HG03342 (cell line): ENCODE measurements around the gene AHRR.
A peak's percentile ranks its signal among the peaks of the same experiment; 100 is the strongest.
"Not testable (repeated sequence)": the region's sequence is repeated elsewhere in the genome, so short reads cannot be mapped to it uniquely, and the experiment has no call there.

Experiments used
- ATAC-seq: cut with Tn5 transposase; IDR thresholded peaks from one replicate; pipeline ENCODE4 v1.9.1; 2021; ENCODE audit warnings: mild to moderate bottlenecking, moderate library complexity; ENCODE audit not compliant: unreplicated experiment

The AHRR gene

DNA sequence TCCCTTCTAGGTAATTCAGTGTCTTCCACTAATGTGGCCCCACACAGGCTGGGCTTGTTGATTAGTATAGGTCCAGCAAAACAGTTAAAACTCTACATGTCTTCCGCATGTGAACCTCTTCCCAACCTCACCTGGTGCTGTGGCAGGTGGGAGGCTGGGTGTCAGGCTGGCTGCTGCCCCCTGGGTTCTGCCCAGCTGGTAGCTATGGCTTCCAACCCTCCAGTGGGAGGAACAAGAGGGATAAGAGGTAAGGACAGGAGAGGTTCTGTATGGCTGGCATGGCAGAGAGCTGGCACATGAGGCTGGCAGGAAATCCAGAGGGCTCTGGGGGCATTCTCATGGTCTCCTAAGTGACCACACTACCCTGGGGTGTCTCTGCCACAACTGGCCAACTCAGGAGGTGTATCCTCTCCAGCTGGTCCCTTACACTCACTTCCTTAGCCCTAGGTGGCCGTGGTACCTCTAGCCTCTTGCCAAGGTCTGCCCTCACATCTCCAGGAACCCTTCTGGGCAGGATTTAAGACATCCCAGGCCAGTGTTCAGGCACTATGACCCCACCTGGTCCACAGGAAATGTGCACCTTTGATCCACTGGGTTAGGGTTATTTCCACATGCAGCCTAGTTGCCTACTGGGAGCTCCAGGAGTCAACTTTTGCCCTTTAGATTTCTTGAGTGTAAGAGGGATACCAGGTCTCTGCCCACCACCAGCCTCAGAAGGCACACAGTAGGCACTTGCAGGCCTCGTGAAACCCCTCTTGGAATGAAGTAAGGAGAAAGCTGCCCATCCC lies 41.7 kb downstream of the AHRR start:
- ATAC-seq = no peak

- no peak for ATAC-seq
These were observed 43.0 kb downstream of the AHRR start for GRCh38 chr5:364497-364896.

- ATAC-seq = no peak
These were observed 45.2 kb downstream of the AHRR start for GRCh38 chr5:366541-367357.

DNA sequence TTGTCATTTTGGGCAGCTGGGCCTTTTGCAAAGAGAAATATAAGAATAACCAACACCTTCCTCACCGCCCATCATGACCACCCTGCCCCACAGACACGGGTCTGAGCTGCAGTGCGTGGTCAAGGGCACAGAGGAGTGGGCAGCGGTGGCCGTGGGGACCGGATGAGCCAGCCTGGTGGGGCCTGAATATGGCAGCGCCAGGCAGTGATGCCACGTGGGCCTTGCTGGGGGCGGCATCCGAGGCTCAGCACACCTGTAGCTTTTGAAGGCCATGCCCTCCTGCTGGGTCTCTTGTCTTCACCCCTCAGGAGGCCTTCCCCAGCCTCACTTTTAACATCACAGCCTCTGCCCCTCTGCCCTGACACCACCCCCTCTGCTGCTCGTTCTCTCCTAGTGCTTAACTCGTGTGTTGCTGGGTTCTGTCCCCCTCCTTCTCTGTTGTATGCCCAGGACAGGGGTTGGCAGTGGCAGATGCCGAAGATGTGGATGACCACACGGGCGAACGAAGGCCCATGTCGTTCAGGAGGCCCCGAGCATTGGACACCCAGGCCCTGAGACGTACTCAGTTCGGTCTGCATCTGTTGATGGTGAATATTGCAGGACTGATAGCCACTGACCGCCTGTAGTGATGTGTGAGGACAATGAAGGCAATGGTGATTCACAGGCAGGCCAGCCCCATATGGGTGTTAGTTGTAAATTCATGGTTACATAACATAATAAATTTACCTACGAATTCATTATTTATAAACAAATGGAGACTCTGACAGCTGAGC lies 46.0 kb downstream of the AHRR start:
- no peak for ATAC-seq

GRCh38 chr5:368183-369084 lies 46.9 kb downstream of the AHRR start:
- ATAC-seq = peak; percentile 52

- ATAC-seq = peak; percentile 17
These were observed 47.8 kb downstream of the AHRR start for GRCh38 chr5:369151-369868.

DNA sequence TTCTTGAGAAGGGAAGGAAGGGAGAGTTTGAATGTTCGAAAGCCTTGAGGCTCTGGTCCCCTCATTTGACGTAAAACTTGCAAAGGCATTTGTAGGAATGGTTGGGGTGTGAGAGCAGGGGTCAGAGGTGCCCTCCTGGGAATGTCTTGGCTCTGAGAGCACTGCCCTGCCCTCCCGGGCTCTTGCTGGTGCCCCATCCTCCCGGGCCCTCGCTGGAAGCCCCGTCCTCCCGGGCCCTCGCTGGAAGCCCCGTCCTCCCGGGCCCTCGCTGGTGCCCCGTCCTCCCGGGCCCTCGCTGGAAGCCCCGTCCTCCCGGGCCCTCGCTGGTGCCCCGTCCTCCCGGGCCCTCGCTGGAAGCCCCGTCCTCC lies 48.3 kb downstream of the AHRR start:
- ATAC-seq = not testable (repeated sequence)

DNA sequence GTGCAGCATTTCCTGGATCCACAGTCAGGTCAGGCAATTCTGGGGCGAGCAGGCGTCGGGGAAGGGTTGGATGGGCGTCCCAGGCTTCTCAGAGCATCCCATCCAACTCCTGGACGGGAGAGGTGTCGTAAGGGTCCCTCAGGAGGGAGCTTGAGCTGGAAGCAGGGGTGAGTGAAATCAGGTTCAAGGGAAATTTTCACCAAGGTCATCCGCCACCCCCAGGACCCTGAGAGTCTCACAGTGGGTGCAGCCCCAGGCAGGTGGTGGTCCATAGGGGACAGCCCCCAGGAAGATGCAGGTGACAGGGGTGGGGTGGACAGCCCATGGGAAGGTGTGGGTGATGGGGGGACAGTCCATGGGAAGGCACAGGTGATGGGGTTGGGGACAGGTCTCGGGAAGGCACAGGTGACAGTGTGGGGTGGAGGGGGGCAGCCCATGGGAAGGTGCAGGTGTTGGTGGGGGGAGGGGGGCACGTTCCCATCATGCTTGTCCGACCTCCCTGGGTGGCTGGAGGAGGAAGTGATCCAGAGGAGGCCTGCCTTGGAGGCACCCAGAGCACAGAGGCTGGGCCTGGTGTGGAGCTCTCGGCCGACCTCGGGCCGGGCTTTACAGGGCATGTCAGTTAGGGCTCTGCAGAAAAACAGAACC lies 48.9 kb downstream of the AHRR start:
- no peak for ATAC-seq

- ATAC-seq = no peak
These were observed 49.7 kb downstream of the AHRR start for GRCh38 chr5:370959-371810.

GRCh38 chr5:371811-372555 lies 50.5 kb downstream of the AHRR start:
- no peak for ATAC-seq

DNA sequence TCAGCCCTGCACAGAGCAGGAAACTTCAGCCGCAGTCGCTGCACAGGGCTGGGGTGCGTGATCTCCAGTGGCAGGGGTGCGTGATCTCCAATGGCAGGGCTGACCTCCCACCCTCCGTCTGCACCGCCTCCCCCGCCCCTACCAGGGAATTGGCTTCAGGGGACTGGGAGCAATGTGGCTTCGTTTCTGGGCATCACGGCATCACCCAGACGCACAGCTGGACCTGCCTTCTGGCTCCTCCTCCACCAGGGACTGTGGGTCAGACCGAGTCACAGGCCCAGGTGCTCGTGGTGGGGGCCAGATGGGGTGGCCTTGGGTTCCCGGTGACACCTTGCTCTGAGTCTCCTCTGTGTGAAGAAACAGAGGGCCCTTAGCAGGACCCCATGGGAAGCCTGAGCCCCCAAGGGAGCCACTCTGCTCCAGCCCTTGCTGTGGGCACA lies 51.1 kb downstream of the AHRR start:
- ATAC-seq = no peak

DNA sequence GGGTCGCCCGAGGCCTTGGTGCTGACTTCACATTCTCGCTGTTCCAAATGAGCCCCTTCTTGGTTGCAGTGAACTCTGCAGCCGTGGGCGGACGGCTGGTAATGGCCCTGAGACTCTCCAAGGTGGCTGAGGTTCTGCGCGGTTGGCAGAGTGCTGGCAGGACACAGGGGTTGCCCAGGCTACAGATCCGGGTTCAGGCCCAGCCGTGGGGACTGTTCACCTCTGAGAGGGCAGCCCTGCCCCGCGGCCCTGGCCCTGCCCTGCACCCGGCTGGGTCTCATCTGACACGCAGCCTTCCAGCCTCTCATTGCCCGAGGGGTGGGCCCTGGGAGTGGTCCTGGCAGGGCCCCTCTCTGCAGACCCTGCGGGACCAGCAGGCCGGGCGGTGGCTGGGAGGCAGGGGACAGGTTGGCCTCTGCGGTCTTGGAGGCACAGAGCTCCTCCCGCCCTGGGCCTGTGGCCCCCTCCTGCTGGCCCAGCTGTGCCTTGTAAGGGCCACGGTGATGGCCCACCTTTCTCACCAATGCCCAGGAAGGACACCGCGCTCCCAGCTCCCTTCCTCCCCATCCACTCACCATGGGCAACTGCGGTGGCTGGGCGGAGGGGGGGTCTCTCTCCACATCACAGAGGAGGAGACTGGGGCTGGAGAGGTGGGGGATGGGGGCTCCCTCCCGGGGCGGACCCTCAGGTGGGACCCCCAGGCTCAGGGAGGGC lies 51.6 kb downstream of the AHRR start:
- peak; percentile 6 for ATAC-seq

- ATAC-seq = peak; percentile 39
These were observed 52.4 kb downstream of the AHRR start for GRCh38 chr5:373710-374602.

GRCh38 chr5:374631-375335 lies 53.3 kb downstream of the AHRR start:
- ATAC-seq = no peak

- ATAC-seq = no peak
These were observed 53.9 kb downstream of the AHRR start for GRCh38 chr5:375336-375920.
